Kidney epithelial cell (primary cell): ENCODE data around the gene TTLL4. TPM values are rescaled to one million over a fixed set of nuclear protein-coding genes. Genes with fewer than 3 reads are reported as not detected.

Experiments
- DNase-seq: peaks from one replicate; pipeline ENCODE4 v3.0.0-alpha.2; 2010; ENCODE audit warnings: low read depth
- H3K27me3 ChIP-seq: 2 replicates; pipeline ENCODE4 v1.6.0; 2011; ENCODE audit warnings: low read length; ENCODE audit not compliant: control insufficient read depth, insufficient read depth
- H3K36me3 ChIP-seq: 2 replicates; pipeline ENCODE4 v1.5.1; 2011; ENCODE audit warnings: low read length; ENCODE audit not compliant: control insufficient read depth, insufficient read depth
- H3K4me3 ChIP-seq: 2 replicates; pipeline ENCODE4 v1.5.1; 2011; ENCODE audit warnings: low read depth, mild to moderate bottlenecking, control low read depth, low read length
- total RNA-seq: library from RNA; depleted of rRNA; stranded (reverse); fragments of >200 nt; gene quantifications from 2 replicates; pipeline ENCODE4 v1.2.3, GENCODE V29; 2015
- TF ChIP-seq, protein P1 (sequence below): IDR thresholded peaks from 2 replicates; pipeline ENCODE4 v1.5.1; 2011; ENCODE audit warnings: mild to moderate bottlenecking, moderate library complexity, low read length, control low read depth, inconsistent platforms; ENCODE audit not compliant: insufficient read depth, poor library complexity, severe bottlenecking

Gene TTLL4
- total RNA-seq, 1 donor from 2014 or later = 17.3 TPM

DNA sequence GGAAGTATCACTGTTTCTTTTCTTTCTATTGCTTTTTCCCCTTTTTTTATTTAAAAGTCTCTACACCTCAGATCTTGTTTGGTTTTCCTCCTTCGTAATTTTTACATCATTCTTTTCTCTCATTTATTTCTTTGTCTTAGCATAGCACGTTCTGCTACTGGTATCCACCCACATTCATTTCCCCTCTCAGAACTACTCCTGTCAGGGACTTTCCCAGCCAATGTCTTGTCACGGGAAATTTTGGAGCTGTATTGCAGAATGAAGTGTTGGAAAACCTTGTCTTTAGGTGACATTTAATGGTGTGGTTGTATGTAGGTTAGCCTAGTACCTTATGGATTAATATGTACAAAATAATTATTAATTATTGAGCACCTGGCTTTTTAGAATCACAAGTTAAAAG lies 34.0 kb downstream of the TTLL4 start:
- Histone ChIP-seq H3K27me3 (no peaks in the 10 kb centered on the region), H3K36me3 (peaks cover 3% of the 10 kb centered on the region), H3K4me3 (no peak overlapping the region)
- no peak for DNase-seq
- TF ChIP-seq, protein P1, sequence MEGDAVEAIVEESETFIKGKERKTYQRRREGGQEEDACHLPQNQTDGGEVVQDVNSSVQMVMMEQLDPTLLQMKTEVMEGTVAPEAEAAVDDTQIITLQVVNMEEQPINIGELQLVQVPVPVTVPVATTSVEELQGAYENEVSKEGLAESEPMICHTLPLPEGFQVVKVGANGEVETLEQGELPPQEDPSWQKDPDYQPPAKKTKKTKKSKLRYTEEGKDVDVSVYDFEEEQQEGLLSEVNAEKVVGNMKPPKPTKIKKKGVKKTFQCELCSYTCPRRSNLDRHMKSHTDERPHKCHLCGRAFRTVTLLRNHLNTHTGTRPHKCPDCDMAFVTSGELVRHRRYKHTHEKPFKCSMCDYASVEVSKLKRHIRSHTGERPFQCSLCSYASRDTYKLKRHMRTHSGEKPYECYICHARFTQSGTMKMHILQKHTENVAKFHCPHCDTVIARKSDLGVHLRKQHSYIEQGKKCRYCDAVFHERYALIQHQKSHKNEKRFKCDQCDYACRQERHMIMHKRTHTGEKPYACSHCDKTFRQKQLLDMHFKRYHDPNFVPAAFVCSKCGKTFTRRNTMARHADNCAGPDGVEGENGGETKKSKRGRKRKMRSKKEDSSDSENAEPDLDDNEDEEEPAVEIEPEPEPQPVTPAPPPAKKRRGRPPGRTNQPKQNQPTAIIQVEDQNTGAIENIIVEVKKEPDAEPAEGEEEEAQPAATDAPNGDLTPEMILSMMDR = no peak

DNA sequence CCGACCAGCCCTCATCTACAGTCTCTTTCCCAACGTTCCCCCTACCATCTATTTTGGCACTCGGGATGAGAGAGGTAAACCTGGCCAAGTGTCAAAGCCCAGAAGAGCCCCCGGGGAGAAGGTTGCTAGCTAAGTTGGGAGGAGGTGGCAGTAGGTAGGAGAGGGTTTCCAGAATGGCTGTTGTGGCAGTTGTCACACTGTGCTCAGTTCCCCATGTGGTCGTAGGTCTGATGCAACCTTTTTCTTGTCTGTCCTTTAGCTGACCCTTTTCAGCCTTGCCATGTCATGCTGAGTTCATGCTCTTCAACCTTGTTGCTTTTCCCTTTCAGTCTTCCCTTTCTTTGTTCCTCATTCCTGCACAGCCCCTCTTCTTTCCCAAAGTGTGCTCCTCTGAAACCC lies 34.5 kb downstream of the TTLL4 start:
- Histone ChIP-seq H3K27me3 (no peaks in the 10 kb centered on the region), H3K36me3 (peaks cover 3% of the 10 kb centered on the region), H3K4me3 (no peak overlapping the region)
- no peak for DNase-seq
- TF ChIP-seq, protein P1 = no peak

DNA sequence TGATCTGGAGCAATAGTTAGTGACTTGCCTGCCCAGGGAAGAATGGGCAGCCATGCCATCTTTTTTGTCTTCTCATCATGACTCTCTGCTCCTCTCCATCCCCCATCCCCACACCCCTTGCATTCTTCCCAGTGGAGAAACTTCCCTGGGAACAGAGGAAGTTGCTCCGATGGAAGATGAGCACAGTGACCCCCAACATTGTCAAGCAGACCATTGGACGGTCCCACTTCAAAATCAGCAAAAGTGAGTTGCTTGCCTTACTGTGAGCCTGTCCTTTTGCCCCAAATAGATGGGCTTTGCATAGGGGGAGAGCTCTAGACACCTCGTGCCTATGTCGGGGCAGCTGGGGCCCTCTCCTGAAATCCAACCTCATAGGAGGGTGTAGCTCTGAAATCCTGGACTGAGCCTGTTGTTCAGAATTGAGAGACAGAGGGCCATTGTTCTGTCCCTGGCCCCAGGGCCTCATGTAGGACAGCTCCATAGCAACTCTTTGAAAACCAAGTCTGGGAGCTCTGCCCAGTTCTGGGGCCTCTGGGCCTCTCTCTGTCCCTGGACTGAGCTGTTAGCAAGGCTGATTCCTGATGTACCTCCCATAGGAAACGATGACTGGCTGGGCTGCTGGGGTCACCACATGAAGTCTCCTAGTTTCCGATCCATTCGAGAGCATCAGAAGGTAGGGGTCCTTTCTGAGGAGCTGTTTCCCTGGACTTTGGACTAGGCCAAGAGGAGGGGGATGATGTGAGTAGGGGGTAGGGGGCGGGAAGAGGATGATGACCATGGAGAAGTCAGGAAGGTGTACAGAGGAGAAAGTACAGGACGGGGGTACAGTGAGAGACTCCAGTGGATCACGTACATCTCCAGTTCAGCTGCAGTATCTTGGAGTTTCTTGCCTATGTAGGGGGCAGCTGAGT lies 35.2 kb downstream of the TTLL4 start:
- Histone ChIP-seq H3K27me3 (no peaks in the 10 kb centered on the region), H3K4me3 (no peak overlapping the region), H3K36me3 (peaks cover 3% of the 10 kb centered on the region)
- DNase-seq = no peak
- TF ChIP-seq, protein P1 = no peak

DNA sequence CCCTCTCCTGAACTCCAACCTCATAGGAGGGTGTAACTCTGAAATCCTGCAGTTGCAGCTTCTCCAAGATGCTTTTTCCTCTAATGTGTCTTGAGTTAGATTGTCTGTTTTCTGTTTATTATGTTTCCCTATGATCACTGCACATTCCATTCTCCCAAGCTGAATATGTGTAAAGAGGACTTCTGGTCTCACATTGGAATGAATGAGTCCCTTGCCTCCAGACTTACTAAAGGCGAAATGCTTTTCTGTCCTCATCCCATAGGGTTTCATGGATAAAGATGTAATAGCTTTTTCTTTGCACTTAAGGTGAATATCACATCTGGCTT lies 35.8 kb downstream of the TTLL4 start:
- TF ChIP-seq, protein P1 = no peak
- DNase-seq = no peak
- Histone ChIP-seq H3K4me3 (no peak overlapping the region), H3K36me3 (peaks cover 3% of the 10 kb centered on the region), H3K27me3 (no peaks in the 10 kb centered on the region)

DNA sequence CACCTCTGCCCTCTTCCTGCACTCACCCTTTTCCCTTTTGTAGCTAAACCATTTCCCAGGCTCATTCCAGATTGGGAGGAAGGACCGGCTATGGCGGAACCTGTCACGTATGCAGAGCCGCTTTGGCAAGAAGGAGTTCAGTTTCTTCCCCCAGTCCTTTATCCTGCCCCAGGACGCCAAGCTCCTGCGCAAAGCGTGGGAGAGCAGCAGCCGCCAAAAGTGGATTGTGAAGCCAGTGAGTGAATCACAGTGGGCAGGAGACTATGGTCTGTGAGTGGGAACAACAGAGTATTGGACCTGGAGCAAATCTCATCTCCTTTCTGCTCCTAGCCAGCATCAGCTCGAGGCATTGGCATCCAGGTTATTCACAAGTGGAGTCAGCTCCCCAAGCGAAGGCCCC lies 36.3 kb downstream of the TTLL4 start:
- TF ChIP-seq, protein P1 = no peak
- Histone ChIP-seq H3K4me3 (no peak overlapping the region), H3K36me3 (peaks cover 3% of the 10 kb centered on the region), H3K27me3 (no peaks in the 10 kb centered on the region)
- no peak for DNase-seq

DNA sequence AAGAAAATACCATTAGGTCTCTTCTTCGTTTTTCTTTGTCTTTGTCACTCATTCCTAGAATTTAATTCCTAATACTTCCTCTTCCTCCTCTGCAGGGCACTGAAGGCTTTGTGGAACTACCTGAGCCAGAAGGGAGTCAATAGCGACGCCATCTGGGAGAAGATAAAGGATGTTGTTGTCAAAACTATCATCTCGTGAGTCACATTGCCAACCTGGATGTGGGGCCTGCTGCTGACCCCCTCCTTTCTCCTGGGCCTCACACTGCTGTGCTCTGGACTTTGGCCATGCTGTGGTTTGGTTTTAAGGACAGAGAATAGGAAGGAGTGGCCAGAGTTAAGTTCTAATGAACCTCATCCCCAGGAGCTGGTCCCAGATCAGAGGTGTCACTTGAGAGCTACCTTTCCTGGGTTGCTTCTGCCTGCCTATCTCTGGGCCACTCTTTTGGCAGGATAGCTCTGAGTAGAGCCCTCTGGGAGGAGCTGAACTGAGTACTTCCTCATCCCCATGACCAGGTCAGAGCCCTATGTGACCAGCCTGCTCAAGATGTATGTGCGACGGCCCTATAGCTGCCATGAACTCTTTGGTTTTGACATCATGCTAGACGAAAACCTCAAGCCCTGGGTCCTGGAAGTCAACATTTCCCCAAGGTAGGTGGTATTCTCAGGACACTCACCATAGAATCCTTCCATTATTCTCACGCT lies 38.3 kb downstream of the TTLL4 start:
- DNase-seq = no peak
- Histone ChIP-seq H3K4me3 (no peak overlapping the region), H3K27me3 (no peaks in the 10 kb centered on the region), H3K36me3 (peaks cover 5% of the 10 kb centered on the region)
- TF ChIP-seq, protein P1 = no peak
